IMR-90 (cell line): Measurements from ENCODE around the gene ZFHX3.

ENCODE experiments used
- CEBPB ChIP-seq: IDR thresholded peaks from 2 replicates; pipeline ENCODE4 v1.6.1; 2012; ENCODE audit warnings: low read depth, low read length, improper control_type of control experiment
- POLR2A ChIP-seq: IDR thresholded peaks from 2 replicates; pipeline ENCODE4 v1.6.1; 2012; ENCODE audit warnings: mild to moderate bottlenecking, low read depth, low read length
- TF ChIP-seq, protein P1 (sequence below): conservative IDR thresholded peaks from 2 replicates; pipeline ENCODE4 v1.5.1; 2012; ENCODE audit warnings: mild to moderate bottlenecking, low read depth, low read length, improper control_type of control experiment

DNA sequence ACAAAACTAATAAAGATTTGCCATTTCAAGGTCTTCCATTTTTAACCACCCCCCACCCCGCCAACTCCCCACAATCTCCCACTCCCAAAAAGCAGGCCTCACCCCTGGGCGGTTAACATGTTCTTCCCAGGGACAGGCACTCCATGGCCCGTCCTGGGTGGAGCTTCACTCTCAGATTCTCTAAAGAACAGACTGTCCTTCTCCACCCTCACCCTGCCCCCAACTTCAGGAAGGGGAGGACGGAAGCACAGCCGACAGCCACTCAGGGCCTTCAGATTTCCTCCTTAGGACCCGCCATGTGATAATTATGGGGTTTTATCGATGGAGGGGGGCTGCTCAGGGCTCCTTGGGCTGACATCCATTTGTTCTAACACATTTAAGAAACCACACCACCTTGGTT lies 61.9 kb downstream of the ZFHX3 start:
- TF ChIP-seq, protein P1, sequence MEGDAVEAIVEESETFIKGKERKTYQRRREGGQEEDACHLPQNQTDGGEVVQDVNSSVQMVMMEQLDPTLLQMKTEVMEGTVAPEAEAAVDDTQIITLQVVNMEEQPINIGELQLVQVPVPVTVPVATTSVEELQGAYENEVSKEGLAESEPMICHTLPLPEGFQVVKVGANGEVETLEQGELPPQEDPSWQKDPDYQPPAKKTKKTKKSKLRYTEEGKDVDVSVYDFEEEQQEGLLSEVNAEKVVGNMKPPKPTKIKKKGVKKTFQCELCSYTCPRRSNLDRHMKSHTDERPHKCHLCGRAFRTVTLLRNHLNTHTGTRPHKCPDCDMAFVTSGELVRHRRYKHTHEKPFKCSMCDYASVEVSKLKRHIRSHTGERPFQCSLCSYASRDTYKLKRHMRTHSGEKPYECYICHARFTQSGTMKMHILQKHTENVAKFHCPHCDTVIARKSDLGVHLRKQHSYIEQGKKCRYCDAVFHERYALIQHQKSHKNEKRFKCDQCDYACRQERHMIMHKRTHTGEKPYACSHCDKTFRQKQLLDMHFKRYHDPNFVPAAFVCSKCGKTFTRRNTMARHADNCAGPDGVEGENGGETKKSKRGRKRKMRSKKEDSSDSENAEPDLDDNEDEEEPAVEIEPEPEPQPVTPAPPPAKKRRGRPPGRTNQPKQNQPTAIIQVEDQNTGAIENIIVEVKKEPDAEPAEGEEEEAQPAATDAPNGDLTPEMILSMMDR, result no peak
- no peak for TF ChIP-seq CEBPB
- TF ChIP-seq POLR2A, result no peak
